ENCODE data around the gene C17orf107.

GRCh38 chr17:4877089-4877488, 22.2 kb upstream of the C17orf107 start:
- TF ChIP-seq POLR2A (IDR thresholded peaks at IDR 0.05; ENCODE audit: low read length) = no peak
- no peak for TF ChIP-seq GATA1 (IDR thresholded peaks at IDR 0.05; ENCODE audit: low read depth, low read length)
